ENCODE data around the gene WRAP73.

WRAP73 gene

GRCh38 chr1:3596663-3597598 is 53.0 kb downstream of the WRAP73 start:
- H3K4me3 ChIP-seq (ENCODE audit: low read depth, low read length): no peak overlapping the region
- in situ Hi-C loops (cut with HindIII; ENCODE audit: low sequenced_read_pairs): no loop called here

GRCh38 chr1:3595949-3596348 is 54.0 kb downstream of the WRAP73 start:
- in situ Hi-C loops (cut with HindIII; ENCODE audit: low sequenced_read_pairs): no loop called here
- no peak overlapping the region for H3K4me3 ChIP-seq (ENCODE audit: low read depth, low read length)
- DNase-seq (ENCODE audit: low read depth): no peak
- no peak for TF ChIP-seq CTCF (IDR thresholded peaks at IDR 0.05; ENCODE audit: low read depth, low read length, missing control alignments)

More at GRCh38 chr1:3596663-3597598, 53.0 kb downstream of the WRAP73 start:
- DNase-seq (ENCODE audit: low read depth): no peak
- TF ChIP-seq CTCF (IDR thresholded peaks at IDR 0.05; ENCODE audit: low read depth, low read length, missing control alignments): no peak

GRCh38 chr1:3594706-3595377 is 55.1 kb downstream of the WRAP73 start:
- no peak for TF ChIP-seq CTCF (IDR thresholded peaks at IDR 0.05; ENCODE audit: low read depth, low read length, missing control alignments)
- DNase-seq (ENCODE audit: low read depth): no peak
- H3K4me3 ChIP-seq (ENCODE audit: low read depth, low read length): no peak overlapping the region
- in situ Hi-C loops (cut with HindIII; ENCODE audit: low sequenced_read_pairs): no loop called here

- DNase-seq (ENCODE audit: low read depth): no peak
- H3K4me3 ChIP-seq (ENCODE audit: low read depth, low read length): no peak overlapping the region
- in situ Hi-C loops (cut with HindIII; ENCODE audit: low sequenced_read_pairs): no loop called here
- TF ChIP-seq CTCF (IDR thresholded peaks at IDR 0.05; ENCODE audit: low read depth, low read length, missing control alignments): no peak
Observed at GRCh38 chr1:3593745-3594144, 56.2 kb downstream of the WRAP73 start.

- H3K4me3 ChIP-seq (ENCODE audit: low read depth, low read length): no peak overlapping the region
- TF ChIP-seq CTCF (IDR thresholded peaks at IDR 0.05; ENCODE audit: low read depth, low read length, missing control alignments): no peak
- in situ Hi-C loops (cut with HindIII; ENCODE audit: low sequenced_read_pairs): no loop called here
- DNase-seq (ENCODE audit: low read depth): no peak
Observed at GRCh38 chr1:3593334-3593733, 56.6 kb downstream of the WRAP73 start.

- no peak for TF ChIP-seq CTCF (IDR thresholded peaks at IDR 0.05; ENCODE audit: low read depth, low read length, missing control alignments)
- no peak for DNase-seq (ENCODE audit: low read depth)
Observed at GRCh38 chr1:3590951-3591865, 58.7 kb downstream of the WRAP73 start.

More at GRCh38 chr1:3590951-3591865, 58.7 kb downstream of the WRAP73 start:
- H3K4me3 ChIP-seq (ENCODE audit: low read depth, low read length): no peak overlapping the region
- in situ Hi-C loops (cut with HindIII; ENCODE audit: low sequenced_read_pairs): no loop called here
